Choroid plexus epithelial cell (primary cell): ENCODE data around the gene SMAD5.

Experiments
- DNase-seq: peaks from one replicate; pipeline ENCODE4 v3.0.0-alpha.2; 2010; ENCODE audit warnings: low read depth
- H3K4me3 ChIP-seq: 2 replicates; pipeline ENCODE4 v1.5.1; 2011; ENCODE audit warnings: low read depth, mild to moderate bottlenecking, control low read depth, low read length, moderate library complexity
- TF ChIP-seq, protein P1 (sequence below): conservative IDR thresholded peaks from 2 replicates; pipeline ENCODE4 v1.5.1; 2011; ENCODE audit warnings: low read depth, mild to moderate bottlenecking, control low read depth, inconsistent platforms, low read length, moderate library complexity

Gene SMAD5

DNA sequence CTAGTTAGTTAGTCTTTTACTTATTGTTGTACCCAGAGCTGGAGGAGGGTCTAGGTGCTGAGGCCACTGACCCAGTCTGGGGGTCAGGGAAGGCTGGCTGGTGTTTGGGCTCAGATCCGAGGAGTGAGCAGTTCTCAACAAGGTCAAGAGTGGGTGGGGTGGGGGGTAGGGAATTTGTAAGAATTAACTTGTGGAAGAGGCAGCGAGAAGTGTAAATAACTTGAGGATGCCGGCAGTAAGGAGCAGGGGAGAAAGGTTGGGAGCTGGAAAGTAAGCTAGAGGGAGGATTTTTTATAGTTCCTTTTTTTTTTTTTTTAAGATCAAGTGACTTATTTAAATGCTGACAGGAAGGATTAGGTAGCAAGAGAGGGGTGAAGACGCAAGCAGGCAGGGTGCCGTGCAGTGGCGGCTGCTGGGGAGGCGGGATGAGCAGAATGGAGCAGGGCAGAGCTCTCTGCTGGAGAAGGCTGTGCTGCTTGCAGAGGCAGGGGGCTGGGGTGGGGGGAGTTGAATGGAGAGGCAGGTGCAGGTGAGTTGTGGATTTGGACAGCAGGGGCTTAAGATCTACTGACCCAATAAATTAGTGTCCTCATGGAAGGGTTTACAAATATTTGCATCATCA, 95.6 kb downstream of the SMAD5 start:
- DNase-seq: no peak
- TF ChIP-seq, protein P1, sequence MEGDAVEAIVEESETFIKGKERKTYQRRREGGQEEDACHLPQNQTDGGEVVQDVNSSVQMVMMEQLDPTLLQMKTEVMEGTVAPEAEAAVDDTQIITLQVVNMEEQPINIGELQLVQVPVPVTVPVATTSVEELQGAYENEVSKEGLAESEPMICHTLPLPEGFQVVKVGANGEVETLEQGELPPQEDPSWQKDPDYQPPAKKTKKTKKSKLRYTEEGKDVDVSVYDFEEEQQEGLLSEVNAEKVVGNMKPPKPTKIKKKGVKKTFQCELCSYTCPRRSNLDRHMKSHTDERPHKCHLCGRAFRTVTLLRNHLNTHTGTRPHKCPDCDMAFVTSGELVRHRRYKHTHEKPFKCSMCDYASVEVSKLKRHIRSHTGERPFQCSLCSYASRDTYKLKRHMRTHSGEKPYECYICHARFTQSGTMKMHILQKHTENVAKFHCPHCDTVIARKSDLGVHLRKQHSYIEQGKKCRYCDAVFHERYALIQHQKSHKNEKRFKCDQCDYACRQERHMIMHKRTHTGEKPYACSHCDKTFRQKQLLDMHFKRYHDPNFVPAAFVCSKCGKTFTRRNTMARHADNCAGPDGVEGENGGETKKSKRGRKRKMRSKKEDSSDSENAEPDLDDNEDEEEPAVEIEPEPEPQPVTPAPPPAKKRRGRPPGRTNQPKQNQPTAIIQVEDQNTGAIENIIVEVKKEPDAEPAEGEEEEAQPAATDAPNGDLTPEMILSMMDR: no peak
- H3K4me3 ChIP-seq: no peak overlapping the region

DNA sequence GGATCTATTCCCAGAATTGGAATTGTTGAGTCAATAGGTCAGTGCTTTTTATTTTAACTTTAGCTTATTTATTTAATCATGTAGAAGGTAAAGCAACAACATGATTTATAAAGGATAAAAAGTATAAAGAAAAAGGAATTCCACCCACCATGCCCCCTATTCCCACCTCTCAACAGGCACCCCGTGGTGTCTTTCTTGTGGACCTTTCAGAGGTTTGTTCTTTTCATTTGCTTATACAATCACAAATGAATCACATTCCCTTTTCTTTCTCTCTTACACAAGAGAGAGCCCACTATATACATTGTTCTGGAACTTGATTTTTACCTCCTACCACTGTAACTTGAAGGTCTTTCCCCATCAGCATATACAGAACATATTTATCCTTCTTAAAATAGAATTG, 97.5 kb downstream of the SMAD5 start:
- H3K4me3 ChIP-seq: no peak overlapping the region
- TF ChIP-seq, protein P1: no peak
- no peak for DNase-seq

DNA sequence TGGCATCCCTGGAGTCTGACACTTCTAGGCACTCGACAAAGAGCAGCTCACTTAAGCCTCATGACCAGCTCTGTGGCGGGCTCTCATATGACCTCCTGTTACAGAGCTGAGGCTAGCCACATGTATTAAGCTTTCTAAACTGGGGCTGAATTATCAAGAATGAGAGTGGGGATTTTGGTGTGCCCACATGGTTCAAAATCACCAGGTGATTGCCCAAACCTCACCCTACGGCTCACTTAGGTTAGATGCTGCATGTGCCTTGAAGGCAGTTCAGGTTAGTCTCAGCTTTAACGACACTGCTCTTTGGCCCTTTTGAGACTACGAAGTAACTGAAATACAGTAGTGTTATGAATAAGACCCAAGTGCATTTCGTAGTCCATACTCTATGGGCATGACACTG, 99.7 kb downstream of the SMAD5 start:
- TF ChIP-seq, protein P1: no peak
- DNase-seq: no peak
- no peak overlapping the region for H3K4me3 ChIP-seq
